ENCODE data around the gene PRPSAP1.

Gene PRPSAP1

DNA sequence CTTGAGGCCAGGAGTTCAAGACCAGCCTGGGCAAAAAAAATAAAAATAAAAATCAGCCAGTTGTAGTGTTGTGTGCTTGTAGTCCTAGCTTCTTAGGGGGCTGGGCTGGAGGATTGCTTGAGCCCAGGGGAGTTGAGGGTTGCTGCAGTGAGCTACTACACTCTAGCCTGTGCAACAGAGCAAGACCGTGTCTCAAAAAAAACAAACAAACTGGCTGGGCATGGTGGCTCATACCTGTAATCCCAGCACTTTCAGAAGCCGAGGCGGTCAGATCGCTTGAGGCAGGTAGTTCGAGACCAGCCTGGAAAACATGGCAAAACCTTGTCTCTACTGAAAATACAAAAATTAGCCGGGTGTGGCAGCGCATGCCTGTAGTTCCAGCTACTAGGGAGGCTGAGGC lies 93.5 kb downstream of the PRPSAP1 start (continued):
- TF ChIP-seq ZNF354C (tag by site-specific recombination; IDR thresholded peaks at IDR 0.05; ENCODE audit: borderline replicate concordance, low read depth) (no peak), YY1 (tag by site-specific recombination; IDR thresholded peaks at IDR 0.05) (no peak)

All from HEK293 (cell line).